ENCODE results near the gene TAS2R41.

Gene TAS2R41

DNA sequence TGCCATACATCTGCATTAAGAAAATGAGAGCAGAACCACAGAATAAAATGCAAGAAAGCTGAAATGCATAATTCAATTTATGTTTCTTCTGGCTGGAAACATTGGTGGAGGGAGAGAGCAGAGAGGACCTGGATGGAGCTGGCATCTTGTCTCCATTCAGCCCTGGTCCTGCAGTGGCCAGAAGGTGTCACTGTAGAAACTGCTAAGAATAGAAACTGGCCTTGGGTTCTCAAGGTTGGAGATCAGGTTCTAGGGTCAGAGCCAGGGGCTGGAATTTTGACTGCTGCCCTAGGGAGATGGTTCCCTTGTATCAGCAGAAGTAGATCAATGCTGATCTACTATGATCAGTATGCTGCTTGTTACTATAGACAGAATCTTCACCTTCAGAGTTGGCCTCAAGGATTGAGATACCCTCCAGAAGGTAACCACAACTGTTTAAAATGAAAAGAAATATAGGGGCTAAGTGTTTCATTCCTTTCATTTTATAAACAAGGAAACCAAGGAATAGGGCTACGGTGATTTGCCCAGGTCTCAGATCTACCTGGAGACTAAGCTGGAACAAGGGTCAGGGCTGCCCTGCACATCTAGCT is 13.1 kb downstream of the TAS2R41 start:
- no peak overlapping the region for H3K4me3 ChIP-seq (ENCODE audit: low read length)
- TF ChIP-seq, protein P1, sequence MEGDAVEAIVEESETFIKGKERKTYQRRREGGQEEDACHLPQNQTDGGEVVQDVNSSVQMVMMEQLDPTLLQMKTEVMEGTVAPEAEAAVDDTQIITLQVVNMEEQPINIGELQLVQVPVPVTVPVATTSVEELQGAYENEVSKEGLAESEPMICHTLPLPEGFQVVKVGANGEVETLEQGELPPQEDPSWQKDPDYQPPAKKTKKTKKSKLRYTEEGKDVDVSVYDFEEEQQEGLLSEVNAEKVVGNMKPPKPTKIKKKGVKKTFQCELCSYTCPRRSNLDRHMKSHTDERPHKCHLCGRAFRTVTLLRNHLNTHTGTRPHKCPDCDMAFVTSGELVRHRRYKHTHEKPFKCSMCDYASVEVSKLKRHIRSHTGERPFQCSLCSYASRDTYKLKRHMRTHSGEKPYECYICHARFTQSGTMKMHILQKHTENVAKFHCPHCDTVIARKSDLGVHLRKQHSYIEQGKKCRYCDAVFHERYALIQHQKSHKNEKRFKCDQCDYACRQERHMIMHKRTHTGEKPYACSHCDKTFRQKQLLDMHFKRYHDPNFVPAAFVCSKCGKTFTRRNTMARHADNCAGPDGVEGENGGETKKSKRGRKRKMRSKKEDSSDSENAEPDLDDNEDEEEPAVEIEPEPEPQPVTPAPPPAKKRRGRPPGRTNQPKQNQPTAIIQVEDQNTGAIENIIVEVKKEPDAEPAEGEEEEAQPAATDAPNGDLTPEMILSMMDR (IDR thresholded peaks at IDR 0.05; ENCODE audit: insufficient read depth, low read depth, low read length, missing control alignments): peak; percentile 75
- DNase-seq (ENCODE audit: low read depth): peak; percentile 61

DNA sequence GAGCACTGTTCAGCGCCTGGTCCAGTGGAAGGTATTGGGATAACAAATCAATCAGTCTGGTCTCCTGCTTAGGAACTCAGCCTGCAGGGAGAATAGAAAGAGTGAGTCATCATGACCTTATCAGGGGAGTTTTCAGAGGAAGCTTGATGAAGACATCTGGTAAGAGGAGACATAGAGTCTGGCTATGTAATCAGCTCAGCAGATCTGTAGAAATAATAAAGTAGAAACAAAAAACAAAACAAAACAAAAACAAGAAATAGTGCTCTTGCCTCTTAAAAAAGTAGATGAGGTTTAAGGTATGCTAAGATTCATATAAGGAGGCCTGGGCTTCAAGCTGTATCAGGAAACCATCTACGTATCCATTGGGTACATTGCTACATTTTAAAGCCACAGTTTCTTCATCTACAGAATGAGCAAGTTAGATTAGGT is 14.4 kb downstream of the TAS2R41 start:
- DNase-seq (ENCODE audit: low read depth): peak; percentile 82
- H3K4me3 ChIP-seq (ENCODE audit: low read length): no peak overlapping the region
- TF ChIP-seq, protein P1 (IDR thresholded peaks at IDR 0.05; ENCODE audit: insufficient read depth, low read depth, low read length, missing control alignments): no peak

- TF ChIP-seq, protein P1 (IDR thresholded peaks at IDR 0.05; ENCODE audit: insufficient read depth, low read depth, low read length, missing control alignments): no peak
- H3K4me3 ChIP-seq (ENCODE audit: low read length): no peak overlapping the region
- peak; percentile 33 for DNase-seq (ENCODE audit: low read depth)
Measured at GRCh38 chr7:143492799-143493739, 15.4 kb downstream of the TAS2R41 start.

DNA sequence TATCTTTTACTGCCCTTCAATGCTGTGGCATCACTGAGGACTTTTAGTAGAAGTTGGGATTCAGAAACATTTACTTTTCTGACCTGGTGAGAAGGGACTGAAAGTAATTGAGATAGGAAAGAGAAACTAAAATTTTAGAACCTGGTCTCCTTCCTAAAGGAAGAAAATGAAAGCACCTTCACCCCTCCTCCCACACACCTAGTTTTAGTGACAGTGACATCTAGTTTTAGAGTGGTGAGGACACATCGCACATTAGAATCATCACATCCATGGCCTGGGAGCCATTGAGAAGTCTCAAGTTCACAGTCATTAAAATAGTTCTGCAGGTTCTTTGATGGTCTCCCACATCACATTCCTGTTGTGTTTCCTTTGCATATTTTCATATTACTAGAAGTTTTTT is 16.1 kb downstream of the TAS2R41 start:
- H3K4me3 ChIP-seq (ENCODE audit: low read length): no peak overlapping the region
- no peak for DNase-seq (ENCODE audit: low read depth)
- TF ChIP-seq, protein P1 (IDR thresholded peaks at IDR 0.05; ENCODE audit: insufficient read depth, low read depth, low read length, missing control alignments): no peak

GRCh38 chr7:143494622-143495021 is 16.9 kb downstream of the TAS2R41 start:
- no peak for DNase-seq (ENCODE audit: low read depth)
- H3K4me3 ChIP-seq (ENCODE audit: low read length): no peak overlapping the region
- TF ChIP-seq, protein P1 (IDR thresholded peaks at IDR 0.05; ENCODE audit: insufficient read depth, low read depth, low read length, missing control alignments): peak; percentile 15

GRCh38 chr7:143495851-143496250 is 18.2 kb downstream of the TAS2R41 start:
- no peak for DNase-seq (ENCODE audit: low read depth)
- H3K4me3 ChIP-seq (ENCODE audit: low read length): no peak overlapping the region
- TF ChIP-seq, protein P1 (IDR thresholded peaks at IDR 0.05; ENCODE audit: insufficient read depth, low read depth, low read length, missing control alignments): no peak
